Measurements from ENCODE around the gene SLC17A8.
"Not testable (repeated sequence)": the region's sequence is repeated elsewhere in the genome, so short reads cannot be mapped to it uniquely, and the experiment has no call there.

Gene SLC17A8

GRCh38 chr12:100339071-100339470 is 17.8 kb upstream of the SLC17A8 start:
- Histone ChIP-seq H3K9ac (ENCODE audit: low read length in 2 of 2) (no peak overlapping the region), H3K9me3 (ENCODE audit: control insufficient read depth in 2 of 2, low read length in 2 of 2) (no peaks in the 10 kb centered on the region), H3K27me3 (ENCODE audit: control insufficient read depth in 1 of 2, insufficient read depth in 2 of 2, low read length in 2 of 2) (no peaks in the 10 kb centered on the region), H3K4me3 (ENCODE audit: low read length in 2 of 2) (no peak overlapping the region), H3K36me3 (ENCODE audit: control insufficient read depth in 2 of 2, insufficient read depth in 2 of 2, low read length in 2 of 2) (peaks cover 14 to 21% of the 10 kb centered on the region in 2 donors), H3K4me1 (ENCODE audit: control insufficient read depth, insufficient read depth, low read length) (no peaks in the 10 kb centered on the region), H3K27ac (ENCODE audit: low read length) (no peak overlapping the region)

- H3K9ac ChIP-seq (ENCODE audit: low read length in 2 of 2); H3K4me1 ChIP-seq (ENCODE audit: control insufficient read depth, insufficient read depth, low read length); H3K4me3 ChIP-seq (ENCODE audit: low read length in 2 of 2); H3K27me3 ChIP-seq (ENCODE audit: control insufficient read depth in 1 of 2, insufficient read depth in 2 of 2, low read length in 2 of 2); H3K36me3 ChIP-seq (ENCODE audit: control insufficient read depth in 2 of 2, insufficient read depth in 2 of 2, low read length in 2 of 2); H3K27ac ChIP-seq (ENCODE audit: low read length); H3K9me3 ChIP-seq (ENCODE audit: control insufficient read depth in 2 of 2, low read length in 2 of 2): not testable (repeated sequence)
These were observed 14.0 kb upstream of the SLC17A8 start for GRCh38 chr12:100342897-100343296.

GRCh38 chr12:100344351-100344750 is 12.5 kb upstream of the SLC17A8 start:
- not testable (repeated sequence) for H3K27ac ChIP-seq (ENCODE audit: low read length); H3K9ac ChIP-seq (ENCODE audit: low read length in 2 of 2); H3K9me3 ChIP-seq (ENCODE audit: control insufficient read depth in 2 of 2, low read length in 2 of 2); H3K4me3 ChIP-seq (ENCODE audit: low read length in 2 of 2); H3K4me1 ChIP-seq (ENCODE audit: control insufficient read depth, insufficient read depth, low read length); H3K36me3 ChIP-seq (ENCODE audit: control insufficient read depth in 2 of 2, insufficient read depth in 2 of 2, low read length in 2 of 2); H3K27me3 ChIP-seq (ENCODE audit: control insufficient read depth in 1 of 2, insufficient read depth in 2 of 2, low read length in 2 of 2)

- Histone ChIP-seq H3K4me3 (ENCODE audit: low read length in 2 of 2) (no peak overlapping the region), H3K4me1 (ENCODE audit: control insufficient read depth, insufficient read depth, low read length) (no peaks in the 10 kb centered on the region), H3K27me3 (ENCODE audit: control insufficient read depth in 1 of 2, insufficient read depth in 2 of 2, low read length in 2 of 2) (no peaks in the 10 kb centered on the region), H3K27ac (ENCODE audit: low read length) (no peak overlapping the region), H3K9ac (ENCODE audit: low read length in 2 of 2) (no peak overlapping the region), H3K9me3 (ENCODE audit: control insufficient read depth in 2 of 2, low read length in 2 of 2) (no peaks in the 10 kb centered on the region), H3K36me3 (ENCODE audit: control insufficient read depth in 2 of 2, insufficient read depth in 2 of 2, low read length in 2 of 2) (peaks cover 0 to 2% of the 10 kb centered on the region in 2 donors)
These were observed 11.7 kb upstream of the SLC17A8 start for GRCh38 chr12:100345020-100345767.

GRCh38 chr12:100346660-100347059 is 10.2 kb upstream of the SLC17A8 start:
- Histone ChIP-seq H3K9me3 (ENCODE audit: control insufficient read depth in 2 of 2, low read length in 2 of 2) (no peaks in the 10 kb centered on the region), H3K36me3 (ENCODE audit: control insufficient read depth in 2 of 2, insufficient read depth in 2 of 2, low read length in 2 of 2) (peaks cover 0 to 2% of the 10 kb centered on the region in 2 donors)

GRCh38 chr12:100348657-100349454 is 8.0 kb upstream of the SLC17A8 start:
- Histone ChIP-seq H3K27ac (ENCODE audit: low read length) (no peak overlapping the region), H3K4me3 (ENCODE audit: low read length in 2 of 2) (no peak overlapping the region), H3K36me3 (ENCODE audit: control insufficient read depth in 2 of 2, insufficient read depth in 2 of 2, low read length in 2 of 2) (no peaks in the 10 kb centered on the region), H3K27me3 (ENCODE audit: control insufficient read depth in 1 of 2, insufficient read depth in 2 of 2, low read length in 2 of 2) (no peaks in the 10 kb centered on the region), H3K9ac (ENCODE audit: low read length in 2 of 2) (no peak overlapping the region), H3K4me1 (ENCODE audit: control insufficient read depth, insufficient read depth, low read length) (no peaks in the 10 kb centered on the region), H3K9me3 (ENCODE audit: control insufficient read depth in 2 of 2, low read length in 2 of 2) (no peaks in the 10 kb centered on the region)

More at GRCh38 chr12:100346660-100347059, 10.2 kb upstream of the SLC17A8 start:
- H3K27me3 ChIP-seq (ENCODE audit: control insufficient read depth in 1 of 2, insufficient read depth in 2 of 2, low read length in 2 of 2) = no peaks in the 10 kb centered on the region
- no peak overlapping the region for H3K27ac ChIP-seq (ENCODE audit: low read length)
- no peak overlapping the region for H3K9ac ChIP-seq (ENCODE audit: low read length in 2 of 2)
- H3K4me1 ChIP-seq (ENCODE audit: control insufficient read depth, insufficient read depth, low read length) = no peaks in the 10 kb centered on the region
- no peak overlapping the region for H3K4me3 ChIP-seq (ENCODE audit: low read length in 2 of 2)

- no peaks in the 10 kb centered on the region for H3K9me3 ChIP-seq (ENCODE audit: control insufficient read depth in 2 of 2, low read length in 2 of 2)
- H3K36me3 ChIP-seq (ENCODE audit: control insufficient read depth in 2 of 2, insufficient read depth in 2 of 2, low read length in 2 of 2) = no peaks in the 10 kb centered on the region
- no peak overlapping the region for H3K4me3 ChIP-seq (ENCODE audit: low read length in 2 of 2)
- peaks cover 0 to 8% of the 10 kb centered on the region in 2 donors for H3K27me3 ChIP-seq (ENCODE audit: control insufficient read depth in 1 of 2, insufficient read depth in 2 of 2, low read length in 2 of 2)
- H3K27ac ChIP-seq (ENCODE audit: low read length) = no peak overlapping the region
- no peaks in the 10 kb centered on the region for H3K4me1 ChIP-seq (ENCODE audit: control insufficient read depth, insufficient read depth, low read length)
- no peak overlapping the region for H3K9ac ChIP-seq (ENCODE audit: low read length in 2 of 2)
These were observed 2.4 kb downstream of the SLC17A8 start for GRCh38 chr12:100359248-100359647.

- Histone ChIP-seq H3K9me3 (ENCODE audit: control insufficient read depth in 2 of 2, low read length in 2 of 2) (no peaks in the 10 kb centered on the region), H3K4me1 (ENCODE audit: control insufficient read depth, insufficient read depth, low read length) (no peaks in the 10 kb centered on the region), H3K4me3 (ENCODE audit: low read length in 2 of 2) (no peak overlapping the region), H3K9ac (ENCODE audit: low read length in 2 of 2) (no peak overlapping the region), H3K27ac (ENCODE audit: low read length) (no peak overlapping the region), H3K36me3 (ENCODE audit: control insufficient read depth in 2 of 2, insufficient read depth in 2 of 2, low read length in 2 of 2) (no peaks in the 10 kb centered on the region), H3K27me3 (ENCODE audit: control insufficient read depth in 1 of 2, insufficient read depth in 2 of 2, low read length in 2 of 2) (peaks cover 0 to 8% of the 10 kb centered on the region in 2 donors)
These were observed 2.9 kb downstream of the SLC17A8 start for GRCh38 chr12:100359822-100360221.

GRCh38 chr12:100360450-100360849 is 3.6 kb downstream of the SLC17A8 start:
- H3K36me3 ChIP-seq (ENCODE audit: control insufficient read depth in 2 of 2, insufficient read depth in 2 of 2, low read length in 2 of 2) = no peaks in the 10 kb centered on the region
- no peak overlapping the region for H3K9ac ChIP-seq (ENCODE audit: low read length in 2 of 2)
- no peaks in the 10 kb centered on the region for H3K9me3 ChIP-seq (ENCODE audit: control insufficient read depth in 2 of 2, low read length in 2 of 2)
- no peak overlapping the region for H3K27ac ChIP-seq (ENCODE audit: low read length)
- no peak overlapping the region for H3K4me3 ChIP-seq (ENCODE audit: low read length in 2 of 2)
- peaks cover 0 to 8% of the 10 kb centered on the region in 2 donors for H3K27me3 ChIP-seq (ENCODE audit: control insufficient read depth in 1 of 2, insufficient read depth in 2 of 2, low read length in 2 of 2)
- H3K4me1 ChIP-seq (ENCODE audit: control insufficient read depth, insufficient read depth, low read length) = no peaks in the 10 kb centered on the region

- H3K4me1 ChIP-seq (ENCODE audit: control insufficient read depth, insufficient read depth, low read length) = no peaks in the 10 kb centered on the region
- H3K27me3 ChIP-seq (ENCODE audit: control insufficient read depth in 1 of 2, insufficient read depth in 2 of 2, low read length in 2 of 2) = no peaks in the 10 kb centered on the region
- no peak overlapping the region for H3K27ac ChIP-seq (ENCODE audit: low read length)
- H3K36me3 ChIP-seq (ENCODE audit: control insufficient read depth in 2 of 2, insufficient read depth in 2 of 2, low read length in 2 of 2) = no peaks in the 10 kb centered on the region
- no peaks in the 10 kb centered on the region for H3K9me3 ChIP-seq (ENCODE audit: control insufficient read depth in 2 of 2, low read length in 2 of 2)
- H3K4me3 ChIP-seq (ENCODE audit: low read length in 2 of 2) = no peak overlapping the region
- H3K9ac ChIP-seq (ENCODE audit: low read length in 2 of 2) = no peak overlapping the region
These were observed 7.5 kb downstream of the SLC17A8 start for GRCh38 chr12:100364324-100364723.

- no peaks in the 10 kb centered on the region for H3K27me3 ChIP-seq (ENCODE audit: control insufficient read depth in 1 of 2, insufficient read depth in 2 of 2, low read length in 2 of 2)
- no peak overlapping the region for H3K27ac ChIP-seq (ENCODE audit: low read length)
- no peak overlapping the region for H3K9ac ChIP-seq (ENCODE audit: low read length in 2 of 2)
These were observed 8.5 kb downstream of the SLC17A8 start for GRCh38 chr12:100365411-100365810.

More at GRCh38 chr12:100365411-100365810, 8.5 kb downstream of the SLC17A8 start:
- H3K9me3 ChIP-seq (ENCODE audit: control insufficient read depth in 2 of 2, low read length in 2 of 2) = no peaks in the 10 kb centered on the region
- H3K36me3 ChIP-seq (ENCODE audit: control insufficient read depth in 2 of 2, insufficient read depth in 2 of 2, low read length in 2 of 2) = no peaks in the 10 kb centered on the region
- no peaks in the 10 kb centered on the region for H3K4me1 ChIP-seq (ENCODE audit: control insufficient read depth, insufficient read depth, low read length)
- no peak overlapping the region for H3K4me3 ChIP-seq (ENCODE audit: low read length in 2 of 2)

All from stomach smooth muscle (tissue), 2 donors.